H1 (cell line): ENCODE data around the gene HNRNPM. TPM values are rescaled to one million over a fixed set of nuclear protein-coding genes. Genes with fewer than 3 reads are reported as not detected.

ENCODE experiments used
- CTCF ChIA-PET: fragments of 300-600 bp; sonication (Branson Sonifier 250); formaldehyde crosslinking; loops from one replicate; lab custom pipeline; 2021; ENCODE audit not compliant: partially characterized antibody; lab: Charles Lee
- POLR2A ChIA-PET: fragments of 300-600 bp; sonication (Branson Sonifier 250); formaldehyde crosslinking; loops from one replicate; lab custom pipeline; 2021; ENCODE audit warnings: inconsistent platforms; ENCODE audit not compliant: partially characterized antibody; lab: Charles Lee
- DNase-seq, 2 experiments: peaks; one replicate each; pipeline versions ENCODE4 v3.0.0 to v3.0.0-alpha.2; 2010 to 2022; ENCODE audit warnings: low spot score in 2 of 2, low read depth in 1 of 2, mixed read lengths in 1 of 2
- FAIRE-seq: peaks from 2 replicates; lab custom pipeline; 2011; peaks lifted over from hg19 to GRCh38; lab: Jason Lieb, UNC
- H2AFZ ChIP-seq: 2 replicates; pipeline ENCODE4 v1.8.1; 2012; ENCODE audit warnings: low read length, inconsistent platforms
- H2AK5ac ChIP-seq: 2 replicates; pipeline ENCODE4 v1.6.1; 2013; ENCODE audit warnings: low read depth, low read length
- H2BK120ac ChIP-seq: replicated peaks from 2 replicates; pipeline ENCODE3; 2013; ENCODE audit warnings: low read depth, low read length, inconsistent platforms
- H2BK12ac ChIP-seq: 2 replicates; pipeline ENCODE4 v1.6.1; 2013; ENCODE audit warnings: low read depth, low read length
- H2BK15ac ChIP-seq: 2 replicates; pipeline ENCODE4 v1.6.1; 2013; ENCODE audit warnings: low read length
- H2BK20ac ChIP-seq: 2 replicates; pipeline ENCODE4 v1.6.1; 2013; ENCODE audit warnings: low read length
- H2BK5ac ChIP-seq: 2 replicates; pipeline ENCODE4 v1.6.1; 2013; ENCODE audit warnings: low read depth, low read length
- H3K14ac ChIP-seq: 2 replicates; pipeline ENCODE4 v1.6.1; 2013; ENCODE audit warnings: inconsistent platforms; ENCODE audit not compliant: insufficient read length
- H3K18ac ChIP-seq: 2 replicates; pipeline ENCODE4 v1.6.1; 2013; ENCODE audit warnings: low read length; ENCODE audit errors: extremely low read depth
- H3K23ac ChIP-seq: 2 replicates; pipeline ENCODE4 v1.6.1; 2013; ENCODE audit warnings: inconsistent platforms; ENCODE audit not compliant: insufficient read length
- H3K23me2 ChIP-seq: 2 replicates; pipeline ENCODE4 v1.6.1; 2013; ENCODE audit warnings: low read depth, low read length
- H3K27ac ChIP-seq: 2 replicates; pipeline ENCODE4 v1.6.1; 2011; ENCODE audit warnings: low read depth, low read length, inconsistent platforms
- H3K27me3 ChIP-seq, 4 experiments: replicated peaks in 1 of 4; 1 replicate in 1 of 4; 2 replicates in 3 of 4; pipeline versions ENCODE4 v1.6.1 to v1.8.1; 2011 to 2013; ENCODE audit warnings: low read length in 3 of 4, mild to moderate bottlenecking in 3 of 4, inconsistent platforms in 2 of 4, mixed read lengths in 2 of 4, moderate library complexity in 1 of 4; ENCODE audit not compliant: control insufficient read depth in 3 of 4, insufficient read depth in 3 of 4; ENCODE audit errors: extremely low read depth in 1 of 4
- H3K36me3 ChIP-seq, 4 experiments: 2 replicates each; pipeline versions ENCODE4 v1.6.1 to v1.8.1; 2011 to 2013; ENCODE audit warnings: mild to moderate bottlenecking in 4 of 4, low read length in 3 of 4, moderate library complexity in 2 of 4, control low read depth in 1 of 4, inconsistent platforms in 1 of 4; ENCODE audit not compliant: insufficient read depth in 4 of 4, control insufficient read depth in 2 of 4
- H3K4ac ChIP-seq: replicated peaks from 2 replicates; pipeline ENCODE3; 2013; ENCODE audit warnings: low read length, low read depth, mixed read lengths, inconsistent platforms; ENCODE audit not compliant: insufficient read length
- H3K4me1 ChIP-seq, 4 experiments: replicated peaks in 1 of 4; 1 replicate in 1 of 4; 2 replicates in 3 of 4; pipeline versions ENCODE4 v1.6.1 to v1.8.1; 2011 to 2013; ENCODE audit warnings: low read length in 3 of 4, inconsistent platforms in 2 of 4, mixed read lengths in 1 of 4; ENCODE audit not compliant: insufficient read depth in 4 of 4, control insufficient read depth in 3 of 4
- H3K4me2 ChIP-seq, 2 experiments: 2 replicates each; pipeline versions ENCODE4 v1.6.1 to v1.8.1; 2011 to 2013; ENCODE audit warnings: low read depth in 2 of 2, low read length in 2 of 2, control low read depth in 1 of 2, inconsistent platforms in 1 of 2, mild to moderate bottlenecking in 1 of 2; ENCODE audit not compliant: insufficient read depth in 1 of 2
- H3K4me3 ChIP-seq, 4 experiments: fragments of 200-600, 300-600 bp in 1 of 4; sonication (generic), shearing (Covaris generic), sonication (Bioruptor Twin) in 1 of 4; 2 replicates each; pipeline versions ENCODE4 v1.5.1 to v1.8.1; 2011 to 2016; ENCODE audit warnings: low read length in 4 of 4, low read depth in 3 of 4, control low read depth in 2 of 4, inconsistent platforms in 2 of 4, mild to moderate bottlenecking in 2 of 4, mixed read lengths in 1 of 4, moderate library complexity in 1 of 4; ENCODE audit not compliant: insufficient read depth in 2 of 4; ENCODE audit errors: extremely low read depth in 1 of 4
- H3K56ac ChIP-seq: replicated peaks from 2 replicates; pipeline ENCODE3; 2013; ENCODE audit warnings: low read depth, mild to moderate bottlenecking, mixed read lengths, low read length, inconsistent platforms; ENCODE audit not compliant: insufficient read length
- H3K79me1 ChIP-seq: 2 replicates; pipeline ENCODE4 v1.6.1; 2013; ENCODE audit warnings: low read depth, low read length, control low read depth
- H3K79me2 ChIP-seq, 2 experiments: 2 replicates each; pipeline versions ENCODE4 v1.6.1 to v1.8.1; 2012 to 2013; ENCODE audit warnings: low read length in 2 of 2, mild to moderate bottlenecking in 2 of 2, inconsistent platforms in 1 of 2; ENCODE audit not compliant: insufficient read depth in 2 of 2, control insufficient read depth in 1 of 2
- H3K9ac ChIP-seq, 4 experiments: replicated peaks in 1 of 4; 1 replicate in 1 of 4; 2 replicates in 3 of 4; pipeline versions ENCODE4 v1.6.1 to v1.8.1; 2011 to 2013; ENCODE audit warnings: low read depth in 3 of 4, low read length in 3 of 4, control low read depth in 2 of 4, mild to moderate bottlenecking in 2 of 4, moderate library complexity in 2 of 4, inconsistent platforms in 1 of 4; ENCODE audit errors: extremely low read depth in 1 of 4
- H3K9me3 ChIP-seq, 2 experiments: 2 replicates each; pipeline versions ENCODE4 v1.6.1 to v1.8.1; 2012 to 2013; ENCODE audit warnings: mild to moderate bottlenecking in 2 of 2, moderate library complexity in 2 of 2, control low read depth in 1 of 2, inconsistent platforms in 1 of 2, low read depth in 1 of 2, low read length in 1 of 2, mixed read lengths in 1 of 2; ENCODE audit not compliant: insufficient read depth in 2 of 2
- H4K20me1 ChIP-seq, 2 experiments: replicated peaks in 1 of 2; 2 replicates each; pipeline versions ENCODE3 to v1.8.1; 2011 to 2013; ENCODE audit warnings: inconsistent platforms in 2 of 2, low read length in 2 of 2, mild to moderate bottlenecking in 1 of 2; ENCODE audit not compliant: insufficient read depth in 2 of 2, control insufficient read depth in 1 of 2
- H4K5ac ChIP-seq: 2 replicates; pipeline ENCODE4 v1.6.1; 2013; ENCODE audit warnings: low read length, low read depth, mixed read lengths, inconsistent platforms; ENCODE audit not compliant: insufficient read length
- H4K8ac ChIP-seq: 2 replicates; pipeline ENCODE4 v1.8.0; 2013; ENCODE audit warnings: mild to moderate bottlenecking, moderate library complexity, low read length, inconsistent platforms; ENCODE audit not compliant: insufficient read depth; ENCODE audit errors: extremely low read depth
- H4K91ac ChIP-seq: replicated peaks from 2 replicates; pipeline ENCODE3; 2013; ENCODE audit warnings: low read length, mixed read lengths, inconsistent platforms; ENCODE audit not compliant: insufficient read length
- CBX5 ChIP-seq: fragments of 300-800, 300-1000 bp; sonication (generic); IDR thresholded peaks from 2 replicates; pipeline ENCODE4 v1.7.1; 2016; ENCODE audit warnings: antibody characterized with exemption, low read length, low read depth
- CTCF ChIP-seq, 3 experiments: IDR thresholded peaks; 1 replicate in 2 of 3; 2 replicates in 1 of 3; pipeline versions ENCODE4 v1.5.1 to v1.6.1; 2011; ENCODE audit warnings: low read length in 3 of 3, mild to moderate bottlenecking in 3 of 3, inconsistent platforms in 2 of 3, low read depth in 1 of 3, moderate library complexity in 1 of 3; ENCODE audit not compliant: insufficient read depth in 1 of 3; ENCODE audit errors: control extremely low read depth in 1 of 3
- GTF2F1 ChIP-seq: IDR thresholded peaks from 2 replicates; pipeline ENCODE4 v1.6.1; 2012; ENCODE audit warnings: low read depth, low read length, improper control_type of control experiment, borderline replicate concordance
- HDAC6 ChIP-seq: IDR thresholded peaks from one replicate; pipeline ENCODE4 v1.7.1; 2012; ENCODE audit warnings: low read depth, mild to moderate bottlenecking, inconsistent platforms, low read length, moderate library complexity
- POU5F1 ChIP-seq: IDR thresholded peaks from 2 replicates; pipeline ENCODE4 v1.6.1; 2011; ENCODE audit warnings: low read depth, mild to moderate bottlenecking, low read length, moderate library complexity
- RAD21 ChIP-seq, 2 experiments: IDR thresholded peaks in 1 of 2; conservative IDR thresholded peaks in 1 of 2; 2 replicates each; pipeline ENCODE4 v1.6.1; 2011; ENCODE audit warnings: low read depth in 2 of 2, low read length in 2 of 2, improper control_type of control experiment in 1 of 2, inconsistent platforms in 1 of 2, mild to moderate bottlenecking in 1 of 2, moderate library complexity in 1 of 2
- RFX5 ChIP-seq: IDR thresholded peaks from 2 replicates; pipeline ENCODE4 v1.6.1; 2011; ENCODE audit warnings: low read depth, low read length, improper control_type of control experiment, borderline replicate concordance
- RXRA ChIP-seq: IDR thresholded peaks from 2 replicates; pipeline ENCODE4 v1.6.1; 2011; ENCODE audit warnings: low read depth, mild to moderate bottlenecking, low read length, moderate library complexity; ENCODE audit not compliant: insufficient read depth
- ZNF274 ChIP-seq: IDR thresholded peaks from 2 replicates; pipeline ENCODE4 v1.7.0; 2012; ENCODE audit warnings: low read length, borderline replicate concordance; ENCODE audit errors: extremely low read depth
- whole genome bisulfite sequencing, 2 experiments: shearing (Covaris generic) in 1 of 2; methylation state at CpG; one replicate each; pipeline versions ENCODE4 v1.1.6 to v1.1.7; 2013 to 2015; ENCODE audit warnings: low lambda C conversion rate in 2 of 2, mixed read lengths in 2 of 2, inconsistent platforms in 1 of 2, low coverage in 1 of 2, missing lambda C conversion rate in 1 of 2; ENCODE audit not compliant: insufficient replicate concordance in 2 of 2, insufficient coverage in 1 of 2, insufficient read length in 1 of 2; ENCODE audit errors: extremely low coverage in 1 of 2, missing lambda C conversion rate in 1 of 2; 5-methylcytosine and 5-hydroxymethylcytosine counted together
- polyA plus RNA-seq, 7 experiments: library from polyadenylated mRNA; depleted of rRNA in 3 of 7; stranded (reverse) in 5 of 7; unstranded in 2 of 7; fragments of >200 nt in 5 of 7; fragments of 200-250 nt in 2 of 7; gene quantifications; 1 replicate in 5 of 7; 2 replicates in 1 of 7; 4 replicates in 1 of 7; pipeline versions ENCODE4 v1.2.1 to v1.2.3, GENCODE V29; 2011 to 2013; ENCODE audit warnings: missing spikeins in 2 of 7, mixed read lengths in 2 of 7
- total RNA-seq: library from RNA; stranded (reverse); fragmentation: NEBNext Ultra II Directional; extraction: Animal tissue kit (Norgen Biotek cat#: 25700); gene quantifications from 2 replicates; pipeline ENCODE4 v1.2.1, GENCODE V29; 2021

The HNRNPM gene
- total and polyA plus RNA-seq, 2 of the 8 experiments (the other 6 are each of a cell fraction or from before 2014, with no cell fraction given): 375 to 474 TPM

DNA sequence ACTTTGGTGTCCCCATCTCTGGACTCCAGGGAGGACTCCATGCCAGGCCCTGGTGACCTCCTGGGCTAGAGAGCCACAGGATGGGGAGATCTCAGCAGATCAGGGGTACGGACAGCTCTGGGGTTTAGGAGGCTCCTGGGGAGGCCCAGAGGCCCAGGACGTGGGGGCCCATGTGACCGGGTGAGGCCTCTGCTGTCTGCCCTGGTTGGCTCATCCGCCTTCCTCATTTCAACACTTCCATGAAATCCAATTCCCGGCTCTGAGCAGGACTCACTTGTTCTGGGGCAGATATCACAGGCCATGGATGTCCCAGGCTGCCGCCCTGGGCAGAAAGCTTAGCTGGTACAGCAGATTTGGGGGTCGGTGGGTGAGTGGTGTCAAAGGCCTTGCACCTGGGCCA is 58.7 kb downstream of the HNRNPM start:
- ChIA-PET CTCF (interaction anchor here (0.7 to 4.3 kb wide), 3 partner anchors 76 to 713 kb away, joined by 3 to 30 read pairs (median 3); partner anchors contain the start of gene MYO1F), POLR2A (interaction anchor here (1.1 to 3.8 kb wide), 2 partner anchors 10 to 59 kb away, joined by 3 to 21 read pairs; partner anchors contain the start of genes HNRNPM and ZNF414)
- no peak overlapping the region for H2BK120ac ChIP-seq
- no peaks in the 10 kb centered on the region for H3K9me3 ChIP-seq
- FAIRE-seq (no peak), DNase-seq (no peak)
- no peak overlapping the region for H4K91ac ChIP-seq
- H2BK15ac ChIP-seq: no peak overlapping the region
- WGBS, 2 experiments: 96% methylated on average over 7 of the region's 7 CpGs; no CpG with 5 or more reads in 1 of the 2 experiments
- H3K79me2 ChIP-seq: no peaks in the 10 kb centered on the region
- H4K8ac ChIP-seq: no peak overlapping the region
- no peak overlapping the region for H3K18ac ChIP-seq
- no peaks in the 10 kb centered on the region for H3K27me3 ChIP-seq
- H3K36me3 ChIP-seq: no peaks in the 10 kb centered on the region
- H4K5ac ChIP-seq: no peak overlapping the region
- no peak overlapping the region for H3K9ac ChIP-seq
- H3K79me1 ChIP-seq: no peaks in the 10 kb centered on the region; the same call in 1 of the 2 replicates
- H2BK5ac ChIP-seq: no peak overlapping the region
- H3K4ac ChIP-seq: no peak overlapping the region
- no peak overlapping the region for H2BK12ac ChIP-seq
- no peak overlapping the region for H3K4me2 ChIP-seq
- H2BK20ac ChIP-seq: no peak overlapping the region
- no peak overlapping the region for H3K56ac ChIP-seq
- no peak overlapping the region for H3K23ac ChIP-seq
- H3K23me2 ChIP-seq: peaks cover 7% of the 10 kb centered on the region; the same call in 1 of the 2 replicates
- TF ChIP-seq RFX5: no peak
- TF ChIP-seq RAD21 (IDR thresholded peaks at IDR 0.05 in 1 of 2, conservative IDR thresholded peaks at IDR 0.05 in 1 of 2; ENCODE audit: low read depth in 2 of 2, low read length in 2 of 2): no peak
- TF ChIP-seq HDAC6: no peak
- TF ChIP-seq CTCF (IDR thresholded peaks at IDR 0.05; ENCODE audit: control extremely low read depth in 1 of 3, insufficient read depth in 1 of 3, low read depth in 1 of 3, low read length in 3 of 3): no peak
- TF ChIP-seq ZNF274: no peak
- no peak for TF ChIP-seq RXRA
- TF ChIP-seq GTF2F1: no peak
- TF ChIP-seq POU5F1: no peak
- TF ChIP-seq CBX5: no peak
- H2AK5ac ChIP-seq: 0 out of 2 replicates have a peak overlapping the region, but pooled peaks have one; percentile 24
- H3K4me3 ChIP-seq: no peak overlapping the region
- no peak overlapping the region for H2AFZ ChIP-seq
- H3K14ac ChIP-seq: no peak overlapping the region
- peaks cover 0 to 9% (median 5%) of the 10 kb centered on the region in 4 experiments; a peak in 5 of 7 replicates for H3K4me1 ChIP-seq
- no peak overlapping the region for H3K27ac ChIP-seq
- no peaks in the 10 kb centered on the region for H4K20me1 ChIP-seq
